ENCODE measurements around the gene SLC35D3.
"Not testable (repeated sequence)": the region's sequence is repeated elsewhere in the genome, so short reads cannot be mapped to it uniquely, and the experiment has no call there.

The SLC35D3 gene

GRCh38 chr6:136923116-136923953 is 1.2 kb downstream of the SLC35D3 start:
- DNase-seq: no peak

GRCh38 chr6:136923954-136924673 is 2.0 kb downstream of the SLC35D3 start:
- DNase-seq: no peak

- DNase-seq: no peak
Measured at GRCh38 chr6:136926383-136926782, 4.3 kb downstream of the SLC35D3 start.

- no peak for DNase-seq
Measured at GRCh38 chr6:136927292-136927691, 5.2 kb downstream of the SLC35D3 start.

- no peak for DNase-seq
Measured at GRCh38 chr6:136930528-136930927, 8.4 kb downstream of the SLC35D3 start.

GRCh38 chr6:136932599-136932998 is 10.5 kb downstream of the SLC35D3 start:
- no peak for DNase-seq

GRCh38 chr6:136945072-136945471 is 23.0 kb downstream of the SLC35D3 start:
- DNase-seq: no peak

GRCh38 chr6:136945711-136946121 is 23.6 kb downstream of the SLC35D3 start:
- DNase-seq: no peak

GRCh38 chr6:136947037-136947436 is 24.9 kb downstream of the SLC35D3 start:
- no peak for DNase-seq

GRCh38 chr6:136949957-136950356 is 27.9 kb downstream of the SLC35D3 start:
- DNase-seq: not testable (repeated sequence)

- DNase-seq: no peak
Measured at GRCh38 chr6:136950436-136951126, 28.5 kb downstream of the SLC35D3 start.

- DNase-seq: peak in 1 of 56 donors; percentile 12
Measured at GRCh38 chr6:136952714-136953260, 30.7 kb downstream of the SLC35D3 start.

GRCh38 chr6:136955123-136955522 is 33.0 kb downstream of the SLC35D3 start:
- no peak for DNase-seq

GRCh38 chr6:136956590-136957544 is 34.8 kb downstream of the SLC35D3 start:
- DNase-seq: no peak

GRCh38 chr6:136958168-136958567 is 36.1 kb downstream of the SLC35D3 start:
- no peak for DNase-seq

GRCh38 chr6:136959471-136959891 is 37.4 kb downstream of the SLC35D3 start:
- no peak for DNase-seq

- DNase-seq: not testable (repeated sequence)
Measured at GRCh38 chr6:136959935-136960334, 37.8 kb downstream of the SLC35D3 start.

GRCh38 chr6:136960781-136961180 is 38.7 kb downstream of the SLC35D3 start:
- DNase-seq: no peak

- no peak for DNase-seq
Measured at GRCh38 chr6:136961848-136962247, 39.7 kb downstream of the SLC35D3 start.

GRCh38 chr6:136962661-136963060 is 40.6 kb downstream of the SLC35D3 start:
- peak in 2 of 56 donors; percentile 9 to 13 for DNase-seq

Data from amygdala (tissue), 56 donors.